ENCODE results near the gene SKAP1.
A peak's percentile ranks its signal among the peaks of the same experiment; 100 is the strongest.
"Not testable (repeated sequence)": the region's sequence is repeated elsewhere in the genome, so short reads cannot be mapped to it uniquely, and the experiment has no call there.

The SKAP1 gene

DNA sequence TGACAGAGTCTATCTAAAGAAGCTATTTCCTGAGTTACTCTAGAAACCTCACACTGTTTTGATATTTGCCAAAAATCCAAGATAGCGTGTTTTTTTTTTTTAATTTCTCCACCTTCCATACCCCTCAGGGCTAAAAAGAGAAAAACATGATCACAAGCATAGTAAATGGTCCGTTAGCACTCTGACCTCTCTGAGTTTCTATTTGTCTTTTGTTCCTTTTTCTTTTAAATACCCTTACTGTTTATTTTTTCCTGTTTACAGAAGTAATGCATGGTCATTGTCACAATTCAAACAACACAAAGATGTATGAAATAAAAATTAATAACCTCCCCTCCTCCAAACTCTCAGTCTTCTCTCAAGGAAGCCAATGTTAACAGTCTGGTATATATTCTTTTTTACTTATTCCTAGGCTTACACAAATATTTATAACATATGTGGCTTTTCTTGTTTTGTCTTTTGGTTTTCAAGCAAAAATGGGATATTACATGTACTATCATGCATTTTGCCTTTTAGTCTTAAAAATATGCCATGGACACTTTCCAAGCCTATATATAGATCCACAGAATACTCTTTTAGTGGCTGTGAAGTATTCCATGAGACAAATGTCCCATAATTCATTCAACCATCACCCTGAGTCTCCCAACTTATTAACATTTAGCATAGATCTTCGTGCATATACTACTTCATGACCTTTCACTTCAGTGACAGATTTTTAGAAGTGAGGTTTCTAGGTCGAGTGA, 3.1 kb downstream of the SKAP1 start:
- DNase-seq (ENCODE audit: low spot score in 2 of 2) (no peak), ATAC-seq (replicated peaks; ENCODE audit: extremely low read depth, poor library complexity, severe bottlenecking) (no peak)
- Mint-ChIP-seq H3K9me3 (no peaks in the 10 kb centered on the region), H3K27me3 (no peaks in the 10 kb centered on the region), H3K27ac (ENCODE audit: low read depth) (peak overlapping the region; percentile 99), H3K4me1 (peaks cover 80% of the 10 kb centered on the region), H3K36me3 (ENCODE audit: insufficient read depth) (peaks cover 16% of the 10 kb centered on the region), H3K4me3 (peak overlapping the region; percentile 99)

GRCh38 chr17:48426019-48426665, 3.9 kb downstream of the SKAP1 start:
- peaks cover 19% of the 10 kb centered on the region for H3K36me3 Mint-ChIP-seq (ENCODE audit: insufficient read depth)
- H3K4me1 Mint-ChIP-seq, result peaks cover 77% of the 10 kb centered on the region
- no peaks in the 10 kb centered on the region for H3K9me3 Mint-ChIP-seq
- DNase-seq (ENCODE audit: low spot score in 2 of 2) (no peak), ATAC-seq (replicated peaks; ENCODE audit: extremely low read depth, poor library complexity, severe bottlenecking) (no peak)
- H3K27me3 Mint-ChIP-seq, result no peaks in the 10 kb centered on the region
- peak overlapping the region; percentile 99 for H3K4me3 Mint-ChIP-seq
- H3K27ac Mint-ChIP-seq (ENCODE audit: low read depth), result peak overlapping the region; percentile 99

DNA sequence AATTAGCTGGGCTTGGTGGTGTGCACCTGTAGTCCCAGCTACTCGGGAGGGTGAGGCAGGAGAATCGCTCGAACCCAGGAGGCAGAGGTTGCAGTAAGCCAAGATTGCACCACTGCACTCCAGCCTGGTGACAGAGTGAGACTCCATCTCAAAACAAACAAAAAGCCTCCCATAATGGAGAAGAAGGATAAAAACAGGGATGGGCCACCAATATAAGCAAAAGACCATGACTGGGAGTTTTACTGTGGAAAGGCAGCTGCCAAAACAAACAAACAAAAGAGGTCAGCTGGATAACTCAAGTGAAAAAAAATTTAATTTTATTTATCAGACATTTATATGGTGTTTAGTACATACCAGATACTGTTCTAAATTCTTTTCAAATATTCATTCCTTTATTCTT, 8.0 kb downstream of the SKAP1 start:
- H3K9me3 Mint-ChIP-seq; H3K4me3 Mint-ChIP-seq; H3K27me3 Mint-ChIP-seq; ATAC-seq (replicated peaks; ENCODE audit: extremely low read depth, poor library complexity, severe bottlenecking); DNase-seq (ENCODE audit: low spot score in 2 of 2); H3K27ac Mint-ChIP-seq (ENCODE audit: low read depth): not testable (repeated sequence)
- peaks cover 20% of the 10 kb centered on the region for H3K36me3 Mint-ChIP-seq (ENCODE audit: insufficient read depth)
- peaks cover 67% of the 10 kb centered on the region for H3K4me1 Mint-ChIP-seq

GRCh38 chr17:48420823-48421222, 9.2 kb downstream of the SKAP1 start:
- Mint-ChIP-seq H3K9me3 (no peaks in the 10 kb centered on the region), H3K4me3 (no peak overlapping the region), H3K27me3 (no peaks in the 10 kb centered on the region), H3K36me3 (ENCODE audit: insufficient read depth) (peaks cover 20% of the 10 kb centered on the region), H3K4me1 (peaks cover 67% of the 10 kb centered on the region), H3K27ac (ENCODE audit: low read depth) (no peak overlapping the region)
- DNase-seq (ENCODE audit: low spot score in 2 of 2), result no peak
- ATAC-seq (replicated peaks; ENCODE audit: extremely low read depth, poor library complexity, severe bottlenecking), result no peak

GRCh38 chr17:48416971-48417370, 13.0 kb downstream of the SKAP1 start:
- no peak for ATAC-seq (replicated peaks; ENCODE audit: extremely low read depth, poor library complexity, severe bottlenecking)
- DNase-seq (ENCODE audit: low spot score in 2 of 2), result no peak
- peak overlapping the region; percentile 70 for H3K27ac Mint-ChIP-seq (ENCODE audit: low read depth)
- H3K4me1 Mint-ChIP-seq, result peaks cover 83% of the 10 kb centered on the region
- no peaks in the 10 kb centered on the region for H3K9me3 Mint-ChIP-seq
- peak overlapping the region; percentile 29 for H3K4me3 Mint-ChIP-seq
- H3K36me3 Mint-ChIP-seq (ENCODE audit: insufficient read depth), result peaks cover 16% of the 10 kb centered on the region
- H3K27me3 Mint-ChIP-seq, result no peaks in the 10 kb centered on the region

- peak overlapping the region; percentile 66 for H3K4me3 Mint-ChIP-seq
- H3K9me3 Mint-ChIP-seq, result no peaks in the 10 kb centered on the region
- ATAC-seq (replicated peaks; ENCODE audit: extremely low read depth, poor library complexity, severe bottlenecking) (peak; percentile 93), DNase-seq (ENCODE audit: low spot score in 2 of 2) (no peak)
- no peaks in the 10 kb centered on the region for H3K27me3 Mint-ChIP-seq
- H3K36me3 Mint-ChIP-seq (ENCODE audit: insufficient read depth), result peaks cover 22% of the 10 kb centered on the region
- H3K27ac Mint-ChIP-seq (ENCODE audit: low read depth), result peak overlapping the region; percentile 70
- peaks cover 82% of the 10 kb centered on the region for H3K4me1 Mint-ChIP-seq
These were observed 16.2 kb downstream of the SKAP1 start for GRCh38 chr17:48413613-48414405.

DNA sequence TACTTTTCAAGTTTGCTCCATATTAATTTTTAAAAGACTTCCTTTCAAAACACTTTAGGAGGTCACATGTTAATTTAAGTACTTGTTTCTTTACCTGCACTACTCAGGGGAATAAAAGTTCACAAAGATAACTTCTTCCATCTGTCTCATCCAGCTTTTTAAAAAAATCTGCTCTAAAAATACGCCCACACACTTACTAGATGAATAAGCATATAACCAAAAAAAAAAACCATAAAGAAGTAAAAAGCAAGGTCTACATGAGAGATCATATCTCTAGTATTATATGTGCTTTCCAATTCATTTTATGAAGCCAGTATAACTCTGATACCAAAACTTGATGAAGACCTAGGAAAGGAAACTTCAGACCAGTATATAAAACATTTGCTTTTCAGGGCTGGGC, 17.2 kb downstream of the SKAP1 start:
- no peaks in the 10 kb centered on the region for H3K27me3 Mint-ChIP-seq
- peaks cover 81% of the 10 kb centered on the region for H3K4me1 Mint-ChIP-seq
- H3K27ac Mint-ChIP-seq (ENCODE audit: low read depth), result peak overlapping the region; percentile 70
- peak overlapping the region; percentile 66 for H3K4me3 Mint-ChIP-seq
- no peaks in the 10 kb centered on the region for H3K9me3 Mint-ChIP-seq
- peaks cover 24% of the 10 kb centered on the region for H3K36me3 Mint-ChIP-seq (ENCODE audit: insufficient read depth)
- DNase-seq (ENCODE audit: low spot score in 2 of 2), result no peak
- no peak for ATAC-seq (replicated peaks; ENCODE audit: extremely low read depth, poor library complexity, severe bottlenecking)

DNA sequence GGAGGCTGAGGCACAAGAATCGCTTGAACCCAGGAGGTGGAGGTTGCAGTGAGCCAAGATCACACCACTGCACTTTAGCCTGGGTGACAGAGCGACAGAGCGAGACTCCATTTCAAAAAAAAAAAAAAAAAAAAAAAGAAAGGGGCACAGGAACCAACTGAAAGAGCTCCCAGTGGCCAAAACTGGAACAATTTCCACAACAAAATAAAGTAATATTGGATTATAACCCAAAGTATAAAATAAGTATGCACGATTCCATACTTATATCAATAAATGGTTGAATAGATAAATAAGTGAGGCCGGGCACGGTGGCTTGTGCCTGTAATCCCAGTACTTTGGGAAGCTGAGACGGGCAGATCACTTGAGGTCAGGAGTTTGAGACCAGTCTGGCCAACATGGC, 19.2 kb downstream of the SKAP1 start:
- not testable (repeated sequence) for H3K9me3 Mint-ChIP-seq; H3K27me3 Mint-ChIP-seq; DNase-seq (ENCODE audit: low spot score in 2 of 2); H3K27ac Mint-ChIP-seq (ENCODE audit: low read depth); ATAC-seq (replicated peaks; ENCODE audit: extremely low read depth, poor library complexity, severe bottlenecking); H3K4me3 Mint-ChIP-seq
- Mint-ChIP-seq H3K4me1 (peaks cover 74% of the 10 kb centered on the region), H3K36me3 (ENCODE audit: insufficient read depth) (peaks cover 34% of the 10 kb centered on the region)

- Mint-ChIP-seq H3K27me3 (no peaks in the 10 kb centered on the region), H3K36me3 (ENCODE audit: insufficient read depth) (peaks cover 40% of the 10 kb centered on the region), H3K4me3 (no peak overlapping the region), H3K27ac (ENCODE audit: low read depth) (peak overlapping the region; percentile 67), H3K9me3 (no peaks in the 10 kb centered on the region), H3K4me1 (peaks cover 70% of the 10 kb centered on the region)
- DNase-seq (ENCODE audit: low spot score in 2 of 2) (no peak), ATAC-seq (replicated peaks; ENCODE audit: extremely low read depth, poor library complexity, severe bottlenecking) (no peak)
These were observed 20.4 kb downstream of the SKAP1 start for GRCh38 chr17:48409607-48410006.

DNA sequence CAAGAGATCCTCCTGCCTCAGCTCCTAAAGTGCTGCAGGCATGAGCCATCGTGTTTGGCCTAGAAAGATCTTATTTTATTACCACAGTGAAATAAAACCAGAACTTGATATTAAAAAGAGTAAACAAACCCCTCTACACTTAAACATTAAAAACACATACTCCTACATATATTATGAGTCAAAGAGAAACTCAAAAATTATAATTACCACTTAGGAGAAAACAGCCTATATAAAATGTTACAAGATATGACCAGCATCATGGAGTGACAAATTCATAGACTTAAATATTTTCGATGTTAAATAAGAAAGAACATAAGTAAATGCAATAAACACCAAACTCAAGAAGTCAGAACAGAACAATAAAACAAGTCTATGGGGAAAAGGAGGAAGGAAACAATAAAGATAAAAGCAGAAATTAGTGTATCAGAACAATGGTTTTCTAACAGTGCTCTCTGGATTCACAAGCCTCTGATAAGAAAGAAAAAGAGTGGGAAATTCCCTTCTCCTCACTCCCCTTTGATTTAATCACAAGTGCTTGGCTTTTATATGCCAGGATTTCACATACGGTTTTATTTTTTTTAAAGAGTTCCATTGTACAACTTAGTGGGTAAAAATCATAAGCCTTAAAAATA, 23.0 kb downstream of the SKAP1 start:
- Mint-ChIP-seq H3K27me3 (no peaks in the 10 kb centered on the region), H3K27ac (ENCODE audit: low read depth) (peak overlapping the region; percentile 58), H3K9me3 (no peaks in the 10 kb centered on the region), H3K4me3 (no peak overlapping the region), H3K36me3 (ENCODE audit: insufficient read depth) (peaks cover 40% of the 10 kb centered on the region), H3K4me1 (peaks cover 65% of the 10 kb centered on the region)
- ATAC-seq (replicated peaks; ENCODE audit: extremely low read depth, poor library complexity, severe bottlenecking) (no peak), DNase-seq (ENCODE audit: low spot score in 2 of 2) (no peak)

GRCh38 chr17:48394821-48395220, 35.2 kb downstream of the SKAP1 start:
- Mint-ChIP-seq H3K4me3 (no peak overlapping the region), H3K27me3 (no peaks in the 10 kb centered on the region), H3K27ac (ENCODE audit: low read depth) (no peak overlapping the region), H3K4me1 (peaks cover 42% of the 10 kb centered on the region), H3K9me3 (no peaks in the 10 kb centered on the region), H3K36me3 (ENCODE audit: insufficient read depth) (peaks cover 49% of the 10 kb centered on the region)
- no peak for ATAC-seq (replicated peaks; ENCODE audit: extremely low read depth, poor library complexity, severe bottlenecking)
- DNase-seq (ENCODE audit: low spot score in 2 of 2), result no peak

DNA sequence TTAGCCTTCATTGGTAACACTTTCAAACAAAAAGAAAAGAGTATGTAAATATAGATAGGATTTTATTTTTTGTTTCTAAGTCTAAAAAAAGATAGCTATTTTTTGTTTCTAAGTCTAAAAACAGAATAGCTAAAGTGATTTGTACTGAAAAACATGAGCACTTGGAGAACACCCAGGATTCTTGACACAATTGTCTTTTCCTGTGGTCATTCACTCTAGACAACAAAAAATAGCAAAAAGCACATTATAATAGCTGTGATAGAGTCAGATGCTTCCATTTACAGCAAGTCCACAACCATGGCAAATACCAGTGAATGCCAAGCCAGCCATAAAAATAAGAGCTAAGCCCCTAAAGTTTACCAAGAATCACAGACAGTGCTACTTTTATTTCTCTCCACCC, 36.7 kb downstream of the SKAP1 start:
- H3K9me3 Mint-ChIP-seq, result no peaks in the 10 kb centered on the region
- no peak overlapping the region for H3K4me3 Mint-ChIP-seq
- DNase-seq (ENCODE audit: low spot score in 2 of 2), result no peak
- H3K36me3 Mint-ChIP-seq (ENCODE audit: insufficient read depth), result peaks cover 58% of the 10 kb centered on the region
- no peaks in the 10 kb centered on the region for H3K27me3 Mint-ChIP-seq
- no peak for ATAC-seq (replicated peaks; ENCODE audit: extremely low read depth, poor library complexity, severe bottlenecking)
- H3K27ac Mint-ChIP-seq (ENCODE audit: low read depth), result peak overlapping the region; percentile 19
- peaks cover 43% of the 10 kb centered on the region for H3K4me1 Mint-ChIP-seq
